Effector memory CD8-positive, alpha-beta T cell (primary cell): ENCODE measurements around the gene TEX12.
"Not testable (repeated sequence)": the region's sequence is repeated elsewhere in the genome, so short reads cannot be mapped to it uniquely, and the experiment has no call there.

Experiments
- ATAC-seq: fragments of 150-1000 bp; cut with Tn5 transposase; replicated peaks from 2 replicates; pipeline ENCODE4 v1.10.0; 2021; ENCODE audit warnings: mild to moderate bottlenecking, moderate library complexity
- DNase-seq, 3 experiments: peaks; one replicate each; pipeline ENCODE4 v3.0.0; 2021
- H3K27ac Mint-ChIP-seq, 2 donors: one replicate each; pipeline ENCODE4 v1.8.0; 2022; ENCODE audit warnings: mild to moderate bottlenecking in 2 of 2, mixed read lengths in 2 of 2, moderate library complexity in 2 of 2
- H3K27me3 Mint-ChIP-seq, 2 donors: one replicate each; pipeline ENCODE4 v1.8.0; 2022; ENCODE audit warnings: mixed read lengths in 2 of 2
- H3K36me3 Mint-ChIP-seq: one replicate; pipeline ENCODE4 v1.8.0; 2022; ENCODE audit warnings: mild to moderate bottlenecking, moderate library complexity, mixed read lengths; ENCODE audit not compliant: insufficient read depth
- H3K4me1 Mint-ChIP-seq, 2 donors: one replicate each; pipeline ENCODE4 v1.8.0; 2022; ENCODE audit warnings: low read depth in 2 of 2, mixed read lengths in 2 of 2
- H3K4me3 Mint-ChIP-seq, 2 donors: one replicate each; pipeline ENCODE4 v1.8.0; 2022; ENCODE audit warnings: mild to moderate bottlenecking in 2 of 2, mixed read lengths in 2 of 2, moderate library complexity in 2 of 2
- H3K9me3 Mint-ChIP-seq, 2 donors: one replicate each; pipeline ENCODE4 v1.8.0; 2022; ENCODE audit warnings: mixed read lengths in 2 of 2

The TEX12 gene

GRCh38 chr11:112175599-112175952 lies 8.4 kb downstream of the TEX12 start:
- no peaks in the 10 kb centered on the region for H3K9me3 Mint-ChIP-seq
- DNase-seq (no peak), ATAC-seq (no peak)
- H3K27me3 Mint-ChIP-seq, result peaks cover 14 to 19% of the 10 kb centered on the region in 2 donors
- no peaks in the 10 kb centered on the region for H3K36me3 Mint-ChIP-seq
- peak overlapping the region in 1 of 2 donors; percentile 9 for H3K27ac Mint-ChIP-seq
- peak overlapping the region; percentile 33 to 56 for H3K4me3 Mint-ChIP-seq
- peaks cover 10 to 11% of the 10 kb centered on the region in 2 donors for H3K4me1 Mint-ChIP-seq

GRCh38 chr11:112176077-112176476 lies 8.9 kb downstream of the TEX12 start:
- Mint-ChIP-seq H3K4me3 (no peak overlapping the region), H3K4me1 (peaks cover 10 to 11% of the 10 kb centered on the region in 2 donors), H3K27me3 (peaks cover 14 to 19% of the 10 kb centered on the region in 2 donors), H3K27ac (no peak overlapping the region), H3K9me3 (no peaks in the 10 kb centered on the region), H3K36me3 (no peaks in the 10 kb centered on the region)
- DNase-seq, result no peak
- no peak for ATAC-seq

GRCh38 chr11:112177589-112177988 lies 10.4 kb downstream of the TEX12 start:
- ATAC-seq (no peak), DNase-seq (no peak)
- H3K27me3 Mint-ChIP-seq, result peaks cover 14 to 19% of the 10 kb centered on the region in 2 donors
- no peak overlapping the region for H3K27ac Mint-ChIP-seq
- peaks cover 10 to 11% of the 10 kb centered on the region in 2 donors for H3K4me1 Mint-ChIP-seq
- no peaks in the 10 kb centered on the region for H3K36me3 Mint-ChIP-seq
- no peak overlapping the region for H3K4me3 Mint-ChIP-seq
- no peaks in the 10 kb centered on the region for H3K9me3 Mint-ChIP-seq

GRCh38 chr11:112178428-112178827 lies 11.3 kb downstream of the TEX12 start:
- peaks cover 14 to 19% of the 10 kb centered on the region in 2 donors for H3K27me3 Mint-ChIP-seq
- no peak for ATAC-seq
- H3K9me3 Mint-ChIP-seq, result no peaks in the 10 kb centered on the region
- peaks cover 10 to 11% of the 10 kb centered on the region in 2 donors for H3K4me1 Mint-ChIP-seq
- no peaks in the 10 kb centered on the region for H3K36me3 Mint-ChIP-seq
- H3K4me3 Mint-ChIP-seq, result no peak overlapping the region
- DNase-seq, result no peak
- H3K27ac Mint-ChIP-seq, result peak overlapping the region in 1 of 2 donors; percentile 1

GRCh38 chr11:112178936-112179335 lies 11.8 kb downstream of the TEX12 start:
- no peak for DNase-seq
- Mint-ChIP-seq H3K9me3 (no peaks in the 10 kb centered on the region), H3K4me1 (peaks cover 10 to 11% of the 10 kb centered on the region in 2 donors)

GRCh38 chr11:112179601-112180000 lies 12.4 kb downstream of the TEX12 start:
- peaks cover 11 to 15% of the 10 kb centered on the region in 2 donors for H3K27me3 Mint-ChIP-seq
- no peaks in the 10 kb centered on the region for H3K9me3 Mint-ChIP-seq
- H3K27ac Mint-ChIP-seq, result no peak overlapping the region
- H3K36me3 Mint-ChIP-seq, result no peaks in the 10 kb centered on the region
- peaks cover 9 to 10% of the 10 kb centered on the region in 2 donors for H3K4me1 Mint-ChIP-seq
- H3K4me3 Mint-ChIP-seq, result no peak overlapping the region
- ATAC-seq (peak; percentile 43), DNase-seq (no peak)

More at GRCh38 chr11:112178936-112179335, 11.8 kb downstream of the TEX12 start:
- H3K4me3 Mint-ChIP-seq, result no peak overlapping the region
- H3K27me3 Mint-ChIP-seq, result peaks cover 14 to 19% of the 10 kb centered on the region in 2 donors
- peak overlapping the region in 1 of 2 donors; percentile 1 for H3K27ac Mint-ChIP-seq
- no peaks in the 10 kb centered on the region for H3K36me3 Mint-ChIP-seq
- no peak for ATAC-seq

- H3K4me1 Mint-ChIP-seq, result peaks cover 0 to 2% of the 10 kb centered on the region in 2 donors
- H3K9me3 Mint-ChIP-seq, result no peaks in the 10 kb centered on the region
- H3K4me3 Mint-ChIP-seq, result no peak overlapping the region
- no peak for DNase-seq
- peaks cover 0 to 12% of the 10 kb centered on the region in 2 donors for H3K27me3 Mint-ChIP-seq
- no peaks in the 10 kb centered on the region for H3K36me3 Mint-ChIP-seq
- ATAC-seq, result no peak
- no peak overlapping the region for H3K27ac Mint-ChIP-seq
Measured at GRCh38 chr11:112182867-112183266, 15.7 kb downstream of the TEX12 start.

- ATAC-seq (no peak), DNase-seq (no peak)
- H3K36me3 Mint-ChIP-seq, result no peaks in the 10 kb centered on the region
- no peak overlapping the region for H3K27ac Mint-ChIP-seq
- H3K9me3 Mint-ChIP-seq, result no peaks in the 10 kb centered on the region
- H3K4me1 Mint-ChIP-seq, result no peaks in the 10 kb centered on the region
- H3K4me3 Mint-ChIP-seq, result no peak overlapping the region
- H3K27me3 Mint-ChIP-seq, result peaks cover 0 to 17% of the 10 kb centered on the region in 2 donors
Measured at GRCh38 chr11:112185883-112186282, 18.7 kb downstream of the TEX12 start.

GRCh38 chr11:112186304-112186703 lies 19.1 kb downstream of the TEX12 start:
- Mint-ChIP-seq H3K27ac (no peak overlapping the region), H3K36me3 (no peaks in the 10 kb centered on the region), H3K27me3 (peaks cover 0 to 17% of the 10 kb centered on the region in 2 donors), H3K4me1 (no peaks in the 10 kb centered on the region), H3K9me3 (no peaks in the 10 kb centered on the region), H3K4me3 (no peak overlapping the region)
- DNase-seq, result no peak
- no peak for ATAC-seq

- DNase-seq, H3K27me3 Mint-ChIP-seq, H3K4me1 Mint-ChIP-seq, ATAC-seq, H3K36me3 Mint-ChIP-seq, H3K4me3 Mint-ChIP-seq, H3K27ac Mint-ChIP-seq, H3K9me3 Mint-ChIP-seq: not testable (repeated sequence)
Measured at GRCh38 chr11:112195113-112195512, 27.9 kb downstream of the TEX12 start.

GRCh38 chr11:112195951-112196351 lies 28.8 kb downstream of the TEX12 start:
- Mint-ChIP-seq H3K4me3 (no peak overlapping the region), H3K27ac (no peak overlapping the region), H3K27me3 (peaks cover 0 to 9% of the 10 kb centered on the region in 2 donors), H3K4me1 (no peaks in the 10 kb centered on the region), H3K9me3 (no peaks in the 10 kb centered on the region), H3K36me3 (no peaks in the 10 kb centered on the region)
- ATAC-seq (no peak), DNase-seq (no peak)

- no peak for DNase-seq
- no peak overlapping the region for H3K4me3 Mint-ChIP-seq
Measured at GRCh38 chr11:112196519-112197087, 29.4 kb downstream of the TEX12 start.

GRCh38 chr11:112199101-112199500 lies 31.9 kb downstream of the TEX12 start:
- ATAC-seq, H3K27me3 Mint-ChIP-seq, DNase-seq, H3K4me3 Mint-ChIP-seq, H3K4me1 Mint-ChIP-seq, H3K27ac Mint-ChIP-seq, H3K9me3 Mint-ChIP-seq, H3K36me3 Mint-ChIP-seq: not testable (repeated sequence)

More at GRCh38 chr11:112196519-112197087, 29.4 kb downstream of the TEX12 start:
- no peaks in the 10 kb centered on the region for H3K9me3 Mint-ChIP-seq
- H3K27me3 Mint-ChIP-seq, result peaks cover 0 to 9% of the 10 kb centered on the region in 2 donors
- no peaks in the 10 kb centered on the region for H3K36me3 Mint-ChIP-seq
- no peaks in the 10 kb centered on the region for H3K4me1 Mint-ChIP-seq
- no peak for ATAC-seq
- no peak overlapping the region for H3K27ac Mint-ChIP-seq

- ATAC-seq, result no peak
- H3K9me3 Mint-ChIP-seq, result no peaks in the 10 kb centered on the region
- H3K36me3 Mint-ChIP-seq, result no peaks in the 10 kb centered on the region
- H3K4me1 Mint-ChIP-seq, result no peaks in the 10 kb centered on the region
- DNase-seq, result no peak
- no peak overlapping the region for H3K27ac Mint-ChIP-seq
- no peak overlapping the region for H3K4me3 Mint-ChIP-seq
- H3K27me3 Mint-ChIP-seq, result peaks cover 0 to 4% of the 10 kb centered on the region in 2 donors
Measured at GRCh38 chr11:112200252-112200651, 33.1 kb downstream of the TEX12 start.
